SKM-1 (cell line): ENCODE results near the gene ZCCHC24.

Experiments used
- DNase-seq: peaks from one replicate; lab custom pipeline; 2025; ENCODE audit not compliant: unreplicated experiment; lab: John Stamatoyannopoulos, UW

ZCCHC24 gene

GRCh38 chr10:79433324-79434222 is 11.9 kb downstream of the ZCCHC24 start:
- no peak for DNase-seq

GRCh38 chr10:79431891-79432831 is 13.3 kb downstream of the ZCCHC24 start:
- DNase-seq = no peak

- DNase-seq = no peak
Measured at GRCh38 chr10:79431428-79431827, 14.0 kb downstream of the ZCCHC24 start.

GRCh38 chr10:79430936-79431335 is 14.5 kb downstream of the ZCCHC24 start:
- DNase-seq = no peak

- DNase-seq = no peak
Measured at GRCh38 chr10:79430325-79430905, 15.0 kb downstream of the ZCCHC24 start.

- DNase-seq = no peak
Measured at GRCh38 chr10:79429751-79430150, 15.7 kb downstream of the ZCCHC24 start.

- DNase-seq = no peak
Measured at GRCh38 chr10:79427965-79428364, 17.5 kb downstream of the ZCCHC24 start.

- DNase-seq = no peak
Measured at GRCh38 chr10:79425074-79425532, 20.3 kb downstream of the ZCCHC24 start.

GRCh38 chr10:79424221-79425073 is 21.0 kb downstream of the ZCCHC24 start:
- no peak for DNase-seq

- no peak for DNase-seq
Measured at GRCh38 chr10:79422178-79422892, 23.1 kb downstream of the ZCCHC24 start.

- no peak for DNase-seq
Measured at GRCh38 chr10:79420974-79421688, 24.3 kb downstream of the ZCCHC24 start.

GRCh38 chr10:79418886-79419595 is 26.4 kb downstream of the ZCCHC24 start:
- DNase-seq = no peak

GRCh38 chr10:79418274-79418673 is 27.1 kb downstream of the ZCCHC24 start:
- no peak for DNase-seq

GRCh38 chr10:79417731-79418130 is 27.7 kb downstream of the ZCCHC24 start:
- no peak for DNase-seq

GRCh38 chr10:79417266-79417665 is 28.2 kb downstream of the ZCCHC24 start:
- peak; percentile 48 for DNase-seq

GRCh38 chr10:79416578-79417255 is 28.7 kb downstream of the ZCCHC24 start:
- no peak for DNase-seq

- DNase-seq = no peak
Measured at GRCh38 chr10:79415736-79416577, 29.5 kb downstream of the ZCCHC24 start.
